Sciatic nerve (tissue), 2 donors: ENCODE data around the gene PRKAR1B. TPM values are rescaled to one million over a fixed set of nuclear protein-coding genes. Genes with fewer than 3 reads are reported as not detected.
"Not testable (repeated sequence)": the region's sequence is repeated elsewhere in the genome, so short reads cannot be mapped to it uniquely, and the experiment has no call there.

Source experiments
- ATAC-seq: fragments of 200-7000 bp; cut with Tn5 transposase; one replicate; pipeline ENCODE4 v1.9.1; 2020; ENCODE audit warnings: mild to moderate bottlenecking, moderate library complexity
- DNase-seq: peaks from one replicate; pipeline ENCODE4 v3.0.0-alpha.2; 2020; ENCODE audit warnings: low spot score
- intact Hi-C: fragments of 100-400 bp; cut with DNase I; formaldehyde crosslinking; loops from one replicate; pipeline ENCODE4 v1.14.2; 2022
- total RNA-seq: library from RNA; stranded (reverse); fragmentation: NEBNext Ultra II Directional; extraction: Animal tissue kit (Norgen Biotek cat#: 25700); gene quantifications from one replicate; pipeline ENCODE4 v1.2.1, GENCODE V29; 2021
- donor health status: DM: no; HTN: no; CAD: no.
- donor health status: DM: no; HTN: no; CAD: no.

PRKAR1B gene
- total RNA-seq, 1 donor from 2014 or later, result 11.1 TPM

DNA sequence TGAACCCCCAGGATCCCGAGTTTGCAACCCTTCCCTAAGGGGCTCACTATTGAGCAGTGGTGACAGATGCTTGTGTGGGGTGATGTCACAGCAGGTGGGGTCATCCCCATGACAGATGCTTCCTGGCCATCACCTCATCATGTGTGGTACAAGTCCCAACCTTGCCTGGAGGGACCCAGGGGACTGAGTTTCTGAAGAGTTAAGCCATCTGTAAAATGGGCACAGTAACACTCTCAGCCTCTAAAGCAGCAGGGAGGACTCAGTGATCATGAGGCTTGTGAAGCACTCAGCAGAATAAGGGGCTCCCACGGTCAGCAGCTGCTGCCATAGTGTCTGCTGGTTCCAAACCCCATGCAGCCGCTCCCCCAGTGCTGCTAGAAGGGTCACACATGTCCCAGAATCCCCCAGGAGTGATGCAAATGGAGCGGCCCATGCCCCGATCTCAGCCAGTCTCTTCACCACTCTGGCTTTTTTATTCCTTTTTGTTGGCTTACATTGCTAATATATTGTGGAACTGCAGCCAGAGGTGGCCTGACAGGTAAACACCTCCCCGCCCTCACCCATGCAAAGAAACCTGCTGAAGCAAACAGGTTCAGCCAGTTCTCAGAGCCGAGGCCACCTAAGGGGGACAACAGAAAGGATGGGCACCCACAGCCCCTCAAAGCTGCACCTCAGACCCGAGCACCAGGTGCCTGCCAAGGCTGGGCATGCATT, 105.4 kb downstream of the PRKAR1B start:
- DNase-seq (no peak), ATAC-seq (no peak)
- intact Hi-C loops, result loop anchor here (2.0 kb wide), 1 partner anchor 69 kb away; no protein-coding TSS in a partner anchor

DNA sequence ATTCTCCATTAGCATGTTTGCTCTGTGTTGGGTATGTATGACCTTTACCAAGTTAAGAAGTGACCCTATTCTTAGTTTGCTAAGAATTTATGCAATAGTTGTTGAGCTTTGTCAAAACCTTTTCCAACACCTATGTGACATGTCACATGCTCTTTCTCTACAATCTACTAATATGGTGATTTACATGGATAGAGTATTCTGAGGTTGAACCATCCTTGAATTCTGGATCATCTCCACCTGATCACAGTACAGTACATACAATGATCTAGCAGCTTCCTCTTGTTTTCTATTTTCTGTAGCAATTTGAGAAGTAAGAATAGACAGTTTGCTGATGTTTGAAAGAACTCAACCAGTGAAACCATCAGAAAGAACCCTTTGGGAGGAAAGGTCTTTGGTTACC, 106.2 kb downstream of the PRKAR1B start:
- ATAC-seq, result no peak
- intact Hi-C loops, result no loop called here
- no peak for DNase-seq

DNA sequence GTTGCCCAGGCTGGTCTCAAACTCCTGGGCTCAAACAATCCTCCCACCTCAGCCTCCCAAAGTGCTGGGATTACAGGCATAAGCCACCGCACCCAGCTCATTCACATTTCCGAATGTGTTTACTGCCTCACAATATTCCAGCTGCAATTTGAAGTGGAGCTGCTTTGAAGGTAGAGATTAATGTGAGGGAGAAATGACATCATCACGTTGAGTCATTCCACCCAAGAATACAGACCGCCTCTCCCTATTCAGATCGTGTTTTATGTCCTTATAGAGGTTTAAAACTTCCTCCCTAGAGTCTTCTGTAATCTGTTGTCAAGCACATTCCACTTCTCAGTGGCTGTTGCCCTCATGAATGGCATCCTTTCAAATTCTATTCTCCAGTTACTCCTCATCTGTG, 107.0 kb downstream of the PRKAR1B start:
- DNase-seq, result no peak
- no peak for ATAC-seq
- intact Hi-C loops, result no loop called here

DNA sequence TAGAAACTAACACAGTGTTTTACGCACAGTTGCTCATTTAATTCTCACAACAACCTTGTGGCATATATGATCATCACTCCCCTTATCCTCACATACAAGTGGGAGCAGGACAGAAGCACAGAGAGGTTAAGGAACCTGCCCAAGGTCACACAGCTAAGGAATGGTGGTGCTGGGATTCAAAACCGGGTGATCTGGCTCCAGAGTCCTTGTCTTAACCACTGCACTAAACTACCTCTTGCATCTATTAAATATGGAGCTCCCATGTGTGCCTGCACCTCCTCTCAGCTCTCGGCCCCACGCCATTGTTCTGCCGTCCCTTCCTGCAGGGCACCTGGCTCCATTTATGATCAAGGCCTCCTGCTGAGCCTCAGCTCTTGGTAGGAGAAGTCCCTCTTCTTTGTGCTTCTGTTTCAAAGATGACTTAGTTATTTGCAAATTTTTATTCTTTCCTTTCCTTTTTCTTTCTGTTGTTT, 107.7 kb downstream of the PRKAR1B start:
- intact Hi-C loops, result no loop called here
- DNase-seq (no peak), ATAC-seq (no peak)

GRCh38 chr7:618539-619367, 108.3 kb downstream of the PRKAR1B start:
- intact Hi-C loops, result no loop called here
- DNase-seq (no peak), ATAC-seq (peak; percentile 20)

- no peak for DNase-seq
- ATAC-seq, result no peak
- intact Hi-C loops, result no loop called here
Measured at GRCh38 chr7:617614-618538, 109.2 kb downstream of the PRKAR1B start.

- DNase-seq (no peak), ATAC-seq (no peak)
- intact Hi-C loops, result no loop called here
Measured at GRCh38 chr7:613442-614140, 113.5 kb downstream of the PRKAR1B start.

- ATAC-seq, intact Hi-C loops, DNase-seq: not testable (repeated sequence)
Measured at GRCh38 chr7:611837-612236, 115.2 kb downstream of the PRKAR1B start.

DNA sequence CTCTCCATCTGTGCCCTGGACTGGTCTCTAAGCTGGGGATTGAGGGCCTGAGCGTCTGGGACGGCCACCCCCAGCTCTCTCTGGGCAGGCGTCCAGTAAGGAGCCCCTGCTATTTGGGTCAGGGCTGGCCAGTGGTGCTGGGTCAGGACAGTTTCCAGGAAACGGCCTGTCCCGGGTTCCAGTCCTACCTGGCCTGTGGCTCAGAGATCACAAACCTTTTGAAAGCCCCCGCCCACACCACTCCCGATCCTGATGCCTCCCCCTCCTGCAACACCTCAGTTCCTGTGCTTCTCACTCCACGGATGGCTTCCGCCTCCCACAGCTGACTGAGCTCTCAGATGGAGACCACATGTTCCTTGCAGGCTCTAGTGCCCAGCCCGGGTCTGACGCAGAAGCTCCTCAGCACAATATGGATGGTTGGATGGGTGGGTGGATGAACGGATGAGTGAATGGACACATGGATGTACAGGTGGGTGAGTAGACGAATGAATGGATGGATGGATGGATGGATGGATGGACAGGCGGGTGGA, 115.7 kb downstream of the PRKAR1B start:
- no peak for DNase-seq
- no peak for ATAC-seq
- intact Hi-C loops, result no loop called here

DNA sequence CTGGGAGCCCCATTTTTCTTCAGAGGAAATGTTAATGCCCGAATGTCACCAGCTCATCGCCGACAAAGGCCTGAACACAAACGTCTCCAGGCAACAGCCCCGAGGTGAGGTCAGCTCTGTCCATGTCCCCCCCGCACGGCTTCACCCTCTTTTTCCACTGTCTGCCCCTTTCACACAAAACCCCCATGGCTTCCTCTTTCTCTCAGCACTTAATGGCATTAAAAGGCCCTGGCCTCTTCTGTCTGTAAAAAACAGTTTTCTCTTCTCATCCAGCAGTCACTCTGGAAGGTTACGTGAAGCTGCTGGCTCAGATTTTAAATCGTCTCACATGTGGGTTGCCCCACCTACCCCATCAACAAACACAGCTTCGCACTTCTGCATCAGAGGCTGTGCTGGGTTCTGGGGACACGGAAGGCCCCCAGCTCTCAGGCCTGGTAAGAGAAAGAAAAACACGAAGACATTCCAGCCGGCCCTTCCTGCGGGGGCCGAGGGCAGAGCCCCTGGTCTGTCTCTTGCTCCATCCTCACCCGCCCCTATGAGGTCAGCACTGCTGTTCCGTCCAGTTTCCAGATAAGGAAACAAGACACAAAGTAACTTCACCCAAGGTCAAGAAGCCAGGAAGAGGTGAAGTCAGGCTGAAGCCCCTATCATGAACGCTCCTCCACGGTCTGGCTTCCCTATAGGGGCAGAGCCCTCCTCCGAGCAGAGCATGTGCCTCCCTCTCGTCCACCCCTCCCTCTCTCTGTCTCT, 116.4 kb downstream of the PRKAR1B start:
- DNase-seq (no peak), ATAC-seq (peak; percentile 70)
- intact Hi-C loops, result no loop called here

- no peak for ATAC-seq
- intact Hi-C loops, result no loop called here
- DNase-seq, result no peak
Measured at GRCh38 chr7:610141-610530, 116.9 kb downstream of the PRKAR1B start.

GRCh38 chr7:609365-609764, 117.7 kb downstream of the PRKAR1B start:
- no peak for ATAC-seq
- no peak for DNase-seq
- intact Hi-C loops, result no loop called here

- intact Hi-C loops, result no loop called here
- no peak for DNase-seq
- ATAC-seq, result no peak
Measured at GRCh38 chr7:608954-609353, 118.1 kb downstream of the PRKAR1B start.

GRCh38 chr7:608361-608760, 118.7 kb downstream of the PRKAR1B start:
- intact Hi-C loops, result no loop called here
- DNase-seq, result no peak
- ATAC-seq, result no peak

DNA sequence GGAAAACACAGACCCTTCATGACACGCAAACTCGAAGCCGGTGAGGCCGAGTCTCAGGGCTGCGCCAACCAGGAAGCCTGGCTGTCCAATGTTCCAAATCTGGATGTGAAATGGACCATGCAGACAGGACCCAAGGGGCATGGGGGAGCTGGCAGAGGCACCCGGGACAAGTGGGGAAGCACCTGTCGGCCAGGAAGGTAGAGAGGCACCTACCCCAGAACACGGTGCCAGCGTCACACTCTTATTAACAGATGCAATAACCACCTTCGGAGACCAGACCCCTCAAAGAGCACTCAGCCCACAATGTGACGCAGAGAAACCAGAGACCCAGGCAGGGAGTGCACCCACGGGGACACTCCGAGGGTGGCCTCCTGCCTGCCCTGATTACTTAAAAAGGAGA, 119.1 kb downstream of the PRKAR1B start:
- ATAC-seq (no peak), DNase-seq (no peak)
- intact Hi-C loops, result no loop called here

DNA sequence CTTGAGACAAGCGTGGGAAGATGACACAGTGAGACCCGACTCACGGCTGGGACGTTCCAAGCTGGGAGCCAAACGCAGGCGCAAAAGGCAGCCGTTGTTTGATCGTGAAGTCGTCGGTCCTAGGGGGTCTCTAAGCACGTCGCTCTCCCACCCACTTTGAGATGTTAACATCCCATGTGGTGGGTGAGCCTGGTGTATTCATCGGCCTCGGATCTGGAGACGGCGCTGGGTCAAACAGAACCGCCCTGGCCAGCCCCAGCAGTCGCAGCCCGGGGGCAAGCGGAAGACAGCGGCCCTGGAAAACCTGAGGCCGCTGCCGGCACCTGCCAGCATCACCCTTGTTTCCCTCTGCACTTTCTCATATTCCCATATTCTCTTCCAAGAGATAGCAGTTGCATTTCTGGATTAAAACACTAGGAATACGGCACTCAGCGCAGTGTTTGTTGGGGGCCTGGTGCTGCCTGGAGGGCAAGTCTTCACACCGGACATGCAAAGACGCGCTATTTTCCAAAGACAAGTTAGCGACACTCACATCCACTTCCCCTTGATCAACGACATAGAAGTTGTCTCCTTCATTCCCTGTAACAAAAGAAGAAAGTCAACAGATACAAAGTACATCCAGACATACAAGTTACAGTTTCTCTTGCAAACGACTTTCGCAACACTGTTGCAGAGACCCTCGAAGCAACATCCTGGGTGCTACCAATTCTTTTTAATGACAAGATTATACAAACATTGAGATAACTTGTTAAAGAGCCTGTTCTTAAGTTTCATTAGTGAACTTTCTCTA, 121.2 kb downstream of the PRKAR1B start:
- DNase-seq (no peak), ATAC-seq (no peak)
- intact Hi-C loops, result no loop called here

GRCh38 chr7:604884-605531, 122.1 kb downstream of the PRKAR1B start:
- peak; percentile 60 for DNase-seq
- no peak for ATAC-seq
- intact Hi-C loops, result no loop called here
